Measurements from ENCODE around the gene TANGO2.

The TANGO2 gene

GRCh38 chr22:20112623-20113511, 92.0 kb downstream of the TANGO2 start:
- peaks cover 68% of the 10 kb centered on the region for H3K36me3 ChIP-seq (ENCODE audit: control insufficient read depth, insufficient read depth, low read length, severe bottlenecking)
- H3K4me1 ChIP-seq (ENCODE audit: control insufficient read depth, insufficient read depth, low read length): peaks cover 22% of the 10 kb centered on the region
- no peaks in the 10 kb centered on the region for H3K27me3 ChIP-seq (replicated peaks; ENCODE audit: control insufficient read depth, insufficient read depth, low read length)
- H3K9me3 ChIP-seq (ENCODE audit: control insufficient read depth, low read length): no peaks in the 10 kb centered on the region
- no peak overlapping the region for H3K4me3 ChIP-seq (ENCODE audit: low read length)
- no peak for DNase-seq (ENCODE audit: low read depth)
- H3K9ac ChIP-seq (ENCODE audit: low read length): peak overlapping the region; percentile 41

DNA sequence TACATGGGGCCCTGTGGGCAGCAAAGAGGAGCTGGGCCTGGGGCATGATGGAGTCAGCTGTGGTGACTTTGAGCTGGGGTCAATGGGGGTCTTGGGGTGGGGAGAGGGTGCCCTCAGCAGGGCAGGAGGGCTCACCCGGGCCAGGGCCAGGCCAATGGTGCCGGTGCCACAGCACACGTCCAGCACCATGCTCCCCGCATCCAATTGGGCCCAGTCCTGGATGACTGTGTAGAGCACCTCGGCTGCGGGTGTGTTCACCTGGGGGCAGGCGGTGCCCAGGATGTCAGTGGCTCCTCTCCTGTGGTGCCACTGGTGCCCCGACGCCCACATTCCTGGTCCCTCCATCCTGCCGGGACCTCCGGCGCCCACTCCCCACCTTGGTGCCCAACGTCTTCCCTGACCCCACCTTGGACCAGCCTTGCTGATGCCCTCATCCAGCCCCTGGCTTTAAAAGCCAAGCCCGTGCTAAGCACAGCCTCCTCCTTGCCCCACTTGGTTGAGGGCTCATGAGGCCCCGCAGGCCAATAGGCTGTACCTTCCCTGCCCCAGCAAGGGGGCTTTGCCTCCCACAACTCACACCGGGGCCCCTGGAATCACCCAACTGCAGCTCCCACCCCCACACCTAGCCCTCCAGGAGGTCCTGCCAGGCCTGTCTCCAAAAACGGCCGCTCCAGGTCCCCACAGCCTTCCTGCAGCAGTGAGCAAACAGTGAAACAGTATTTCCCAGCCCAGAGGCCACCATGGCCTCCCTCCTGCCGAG, 92.8 kb downstream of the TANGO2 start:
- no peaks in the 10 kb centered on the region for H3K27me3 ChIP-seq (replicated peaks; ENCODE audit: control insufficient read depth, insufficient read depth, low read length)
- no peak overlapping the region for H3K4me3 ChIP-seq (ENCODE audit: low read length)
- peaks cover 30% of the 10 kb centered on the region for H3K4me1 ChIP-seq (ENCODE audit: control insufficient read depth, insufficient read depth, low read length)
- DNase-seq (ENCODE audit: low read depth): no peak
- H3K9me3 ChIP-seq (ENCODE audit: control insufficient read depth, low read length): no peaks in the 10 kb centered on the region
- H3K9ac ChIP-seq (ENCODE audit: low read length): peak overlapping the region; percentile 18
- peaks cover 59% of the 10 kb centered on the region for H3K36me3 ChIP-seq (ENCODE audit: control insufficient read depth, insufficient read depth, low read length, severe bottlenecking)

- Histone ChIP-seq H3K4me1 (ENCODE audit: control insufficient read depth, insufficient read depth, low read length) (peaks cover 36% of the 10 kb centered on the region), H3K4me3 (ENCODE audit: low read length) (peak overlapping the region; percentile 97)
- no peak for DNase-seq (ENCODE audit: low read depth)
These were observed 93.9 kb downstream of the TANGO2 start for GRCh38 chr22:20114506-20115475.

DNA sequence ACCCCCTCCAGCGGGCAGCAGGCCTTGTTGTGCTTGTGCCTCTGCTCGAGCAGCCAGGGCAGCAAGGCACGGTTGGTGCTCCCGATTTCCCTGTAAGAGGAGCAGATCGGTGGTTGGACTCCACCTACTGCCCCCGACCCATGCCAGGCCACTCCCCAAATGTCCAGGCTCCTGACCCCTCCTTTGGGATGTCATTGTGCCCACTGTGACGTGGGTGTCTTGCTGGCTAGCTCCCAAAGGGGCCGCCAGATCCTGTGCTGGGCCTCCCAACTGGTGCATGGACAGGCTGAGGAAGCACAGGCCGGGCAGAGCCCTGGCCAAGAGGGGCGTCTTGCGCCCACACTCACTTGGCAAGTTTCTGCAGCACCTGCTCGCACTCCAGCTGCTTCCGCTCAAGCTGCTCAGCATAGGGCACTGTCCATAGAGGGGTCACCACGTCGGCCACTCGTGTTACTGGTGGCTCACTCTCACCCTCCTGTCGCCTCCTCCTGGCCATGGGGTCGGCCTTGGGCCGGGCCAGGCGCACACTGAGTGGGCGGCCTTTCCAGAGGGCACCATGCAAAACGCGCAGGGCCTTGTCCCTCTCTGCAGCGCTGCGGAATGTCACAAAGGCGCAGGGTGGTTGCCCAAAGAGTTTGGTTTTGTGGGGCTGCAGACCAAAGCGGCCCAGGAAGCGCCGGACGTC, 94.9 kb downstream of the TANGO2 start, which contains the start of gene RANBP1:
Gene RANBP1 (plus strand): TSS at position 414 of the 685 bp plus-strand sequence. CDS start 81 bp downstream, at position 495.
- H3K9me3 ChIP-seq (ENCODE audit: control insufficient read depth, low read length): no peaks in the 10 kb centered on the region
- H3K36me3 ChIP-seq (ENCODE audit: control insufficient read depth, insufficient read depth, low read length, severe bottlenecking): peaks cover 51% of the 10 kb centered on the region
- no peaks in the 10 kb centered on the region for H3K27me3 ChIP-seq (replicated peaks; ENCODE audit: control insufficient read depth, insufficient read depth, low read length)
- peaks cover 36% of the 10 kb centered on the region for H3K4me1 ChIP-seq (ENCODE audit: control insufficient read depth, insufficient read depth, low read length)
- peak within 1 kb of the TSS; percentile 98 for H3K9ac ChIP-seq (ENCODE audit: low read length)
- peak within 1 kb of the TSS; percentile 97 for H3K4me3 ChIP-seq (ENCODE audit: low read length)
- DNase-seq (ENCODE audit: low read depth): no peak

More at GRCh38 chr22:20114506-20115475, 93.9 kb downstream of the TANGO2 start:
- Histone ChIP-seq H3K27me3 (replicated peaks; ENCODE audit: control insufficient read depth, insufficient read depth, low read length) (no peaks in the 10 kb centered on the region), H3K36me3 (ENCODE audit: control insufficient read depth, insufficient read depth, low read length, severe bottlenecking) (peaks cover 51% of the 10 kb centered on the region), H3K9ac (ENCODE audit: low read length) (peak overlapping the region; percentile 98), H3K9me3 (ENCODE audit: control insufficient read depth, low read length) (no peaks in the 10 kb centered on the region)

DNA sequence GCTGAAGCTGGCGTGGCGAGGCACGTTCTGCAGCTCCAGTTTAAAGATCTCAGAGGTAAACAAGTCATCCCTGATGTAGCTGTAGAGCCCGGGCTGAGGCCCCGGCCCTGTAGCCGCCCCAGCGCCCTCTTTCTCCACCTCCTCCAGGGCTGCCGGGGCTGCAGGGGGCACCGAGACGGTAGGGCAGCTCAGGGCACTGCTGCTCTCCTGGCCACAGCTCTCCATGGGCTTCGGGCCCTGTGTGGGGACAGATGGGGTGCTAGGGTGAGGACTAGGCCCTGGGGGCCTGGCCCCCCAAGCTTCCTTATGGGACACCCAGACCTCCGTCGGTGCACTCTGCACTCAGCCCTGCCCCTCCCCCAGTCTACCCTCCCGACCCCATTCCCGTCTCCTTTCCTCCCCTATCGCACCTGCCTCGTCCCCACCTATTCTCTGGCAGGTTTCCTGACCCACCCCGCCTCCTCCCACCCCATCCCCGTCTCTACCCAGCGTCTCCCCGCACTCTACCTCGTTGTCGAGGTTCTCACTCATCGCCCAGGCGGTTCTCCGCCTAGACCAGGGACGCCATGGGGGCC, 95.6 kb downstream of the TANGO2 start:
- Histone ChIP-seq H3K36me3 (ENCODE audit: control insufficient read depth, insufficient read depth, low read length, severe bottlenecking) (peaks cover 47% of the 10 kb centered on the region), H3K27me3 (replicated peaks; ENCODE audit: control insufficient read depth, insufficient read depth, low read length) (no peaks in the 10 kb centered on the region)

More for the DNA sequence above, 95.6 kb downstream of the TANGO2 start:
- Histone ChIP-seq H3K4me1 (ENCODE audit: control insufficient read depth, insufficient read depth, low read length) (peaks cover 36% of the 10 kb centered on the region), H3K9ac (ENCODE audit: low read length) (peak overlapping the region; percentile 98), H3K9me3 (ENCODE audit: control insufficient read depth, low read length) (no peaks in the 10 kb centered on the region), H3K4me3 (ENCODE audit: low read length) (peak overlapping the region; percentile 97)
- DNase-seq (ENCODE audit: low read depth): no peak

All from adipocyte (in vitro differentiated cells).